K562 treated with DMSO at 1 percent for 24 hours (cell line): Measurements from ENCODE around the gene FKBP2. TPM values are rescaled to one million over a fixed set of nuclear protein-coding genes. Genes with fewer than 3 reads are reported as not detected.

Experiments
- total RNA-seq: library from RNA; unstranded; fragments of 300-600 nt; gene quantifications from 2 replicates; pipeline ENCODE4 v1.2.3, GENCODE V29; 2022; ENCODE audit warnings: low read depth; ENCODE audit not compliant: insufficient read depth

The FKBP2 gene
- 137 and 160 TPM in 2 replicates for total RNA-seq

GRCh38 chr11:64240435-64241240 lies at the start of gene FKBP2:
TSS of gene FKBP2 (plus strand) at chr11:64241095. CDS start at chr11:64242388, 1,293 bp downstream.

GRCh38 chr11:64206457-64207255 lies 34.2 kb upstream of the FKBP2 start, which contains the start of gene FERMT3:
TSS of gene FERMT3 (plus strand) at chr11:64206721. CDS start at chr11:64207365, 644 bp downstream.

GRCh38 chr11:64225608-64226506 lies 15.0 kb upstream of the FKBP2 start, which contains the start of the genes NUDT22 and TRPT1:
TSS of gene NUDT22 (plus strand) at chr11:64226274. CDS start at chr11:64226653, 379 bp downstream.
TSS of gene TRPT1 (minus strand) at chr11:64226186. CDS start at chr11:64225860, 326 bp downstream.

GRCh38 chr11:64230171-64230984 lies 10.5 kb upstream of the FKBP2 start, which contains the start of gene DNAJC4:
TSS of gene DNAJC4 (plus strand) at chr11:64230548. CDS start at chr11:64230855, 307 bp downstream.

GRCh38 chr11:64233913-64234586 lies 6.8 kb upstream of the FKBP2 start, which contains the start of gene VEGFB:
TSS of gene VEGFB (plus strand) at chr11:64234584. CDS start at chr11:64234834, 250 bp downstream.

GRCh38 chr11:64246871-64247728 lies 6.2 kb downstream of the FKBP2 start, which contains the start of gene PPP1R14B:
TSS of gene PPP1R14B (minus strand) at chr11:64246943. CDS start at chr11:64246673, 270 bp downstream.

DNA sequence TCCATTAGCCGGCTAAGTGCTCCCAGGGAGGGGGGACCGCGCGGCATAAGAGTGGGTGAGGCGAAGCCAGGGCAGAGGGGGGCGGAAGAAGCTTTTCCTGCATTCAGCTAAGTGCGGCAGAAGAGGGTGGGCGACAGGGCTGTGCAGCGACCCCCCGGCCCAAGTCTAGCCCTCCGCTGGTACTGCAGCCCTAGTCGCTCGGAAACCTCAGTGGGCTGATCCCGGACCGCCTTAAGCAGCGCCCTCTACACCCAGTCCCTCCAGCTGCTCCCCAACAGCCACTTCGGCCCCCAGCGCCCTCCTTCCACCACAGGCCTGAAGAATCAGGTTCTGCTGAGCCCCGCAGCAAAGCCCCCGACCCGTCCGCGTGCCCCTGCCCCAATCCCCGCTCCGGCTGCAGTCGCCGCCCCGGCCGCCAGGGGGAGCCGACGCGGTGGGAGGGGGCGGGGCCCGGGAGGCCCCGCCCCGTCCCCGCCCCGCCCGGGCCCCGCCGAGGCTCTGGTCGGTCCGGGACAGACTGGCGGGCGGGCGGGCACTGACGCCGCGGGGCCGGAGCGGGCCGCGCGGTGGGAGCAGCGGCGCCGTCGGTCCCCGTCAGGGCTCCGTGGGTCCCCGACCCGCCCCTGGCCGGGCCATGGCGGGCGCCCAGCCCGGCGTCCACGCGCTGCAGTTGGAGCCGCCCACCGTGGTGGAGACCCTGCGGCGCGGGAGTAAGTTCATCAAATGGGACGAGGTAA lies 10.3 kb downstream of the FKBP2 start, which contains the start of gene PLCB3:
Gene PLCB3, plus strand, starts transcription at position 515 of the 737 bp plus-strand sequence. Its CDS starts 120 bp downstream, at position 635.

DNA sequence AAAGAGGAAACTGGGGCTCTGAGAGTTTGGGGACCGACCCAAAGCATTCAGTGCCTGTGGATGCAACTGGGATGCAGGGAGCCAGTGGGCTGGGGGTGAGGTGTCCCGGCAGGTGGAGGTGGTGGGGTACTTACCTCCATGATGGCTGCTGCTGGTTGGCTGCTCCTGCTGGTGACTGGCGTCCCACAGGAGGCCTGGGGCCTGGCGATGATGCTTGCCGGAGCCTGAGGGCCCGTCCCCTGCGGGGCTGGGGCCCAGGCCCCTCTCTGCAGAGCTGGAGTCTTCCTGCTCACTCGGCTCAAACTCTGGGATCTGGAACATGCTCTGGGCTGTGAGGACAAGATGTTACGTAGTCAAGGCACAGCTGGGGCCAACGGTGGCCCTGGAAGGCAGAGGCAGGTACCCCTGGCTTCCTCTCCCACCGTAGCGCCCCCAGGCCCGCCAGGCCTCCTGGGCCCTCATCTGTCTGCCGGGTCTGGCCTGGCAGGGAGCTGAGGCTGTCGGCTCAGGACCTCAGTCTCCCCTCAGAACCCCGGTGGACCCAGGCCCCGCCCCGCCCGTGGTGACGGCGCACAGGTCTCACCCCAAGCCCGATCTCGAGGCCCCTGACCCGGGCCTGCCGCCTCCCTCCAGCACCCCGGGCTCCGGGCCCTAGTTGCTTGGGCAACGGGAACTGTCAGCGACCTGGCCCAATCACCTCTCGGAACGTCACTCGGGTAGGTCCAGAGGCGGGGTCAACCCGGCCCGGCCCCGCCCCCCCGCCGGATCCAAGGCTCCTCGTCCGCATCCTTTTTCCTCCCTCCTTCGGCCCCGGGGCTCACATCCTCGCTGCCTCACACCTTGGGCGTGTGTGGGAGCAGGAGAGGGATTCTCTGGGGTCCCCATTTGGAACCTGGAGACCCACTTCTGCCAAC lies 43.4 kb downstream of the FKBP2 start, which contains the start of gene BAD:
Gene BAD, minus strand, starts transcription at position 618 of the 914 bp plus-strand sequence. Its CDS starts 297 bp downstream, at position 321.

GRCh38 chr11:64284962-64285884 lies 44.3 kb downstream of the FKBP2 start, which contains the start of gene GPR137:
TSS of gene GPR137 (plus strand) at chr11:64285848. CDS start at chr11:64286525, 677 bp downstream.

GRCh38 chr11:64291262-64291751 lies 50.4 kb downstream of the FKBP2 start, which contains the start of gene KCNK4:
TSS of gene KCNK4 (plus strand) at chr11:64291302. CDS start at chr11:64293019, 1,717 bp downstream.

Other genes with a start within 250 kb of the FKBP2 start
- 0.39 and 0.42 TPM in 2 replicates for gene FLRT1, start 205.2 kb upstream of the FKBP2 start, total RNA-seq
- 74.0 and 92.1 TPM in 2 replicates for gene MACROD1, start 75.0 kb upstream of the FKBP2 start, total RNA-seq
- gene STIP1, start 54.9 kb upstream of the FKBP2 start, total RNA-seq, result 258 and 264 TPM in 2 replicates
- 99.5 and 134 TPM in 2 replicates for gene FERMT3, start 34.4 kb upstream of the FKBP2 start, total RNA-seq
- 72.1 and 77.0 TPM in 2 replicates for gene TRPT1, start 14.9 kb upstream of the FKBP2 start, total RNA-seq
- gene NUDT22, start 14.8 kb upstream of the FKBP2 start, total RNA-seq, result 101 and 111 TPM in 2 replicates
- gene DNAJC4, start 10.5 kb upstream of the FKBP2 start, total RNA-seq, result 89.8 and 99.8 TPM in 2 replicates
- gene VEGFB, start 6.5 kb upstream of the FKBP2 start, total RNA-seq, result 94.9 and 104 TPM in 2 replicates
- gene PPP1R14B, start 5.8 kb downstream of the FKBP2 start, total RNA-seq, result 132 and 144 TPM in 2 replicates
- 31.5 and 33.2 TPM in 2 replicates for gene PLCB3, start 10.4 kb downstream of the FKBP2 start, total RNA-seq
- gene BAD, start 43.6 kb downstream of the FKBP2 start, total RNA-seq, result 91.4 and 115 TPM in 2 replicates
- gene GPR137, start 44.8 kb downstream of the FKBP2 start, total RNA-seq, result 72.8 and 80.0 TPM in 2 replicates
- not detected in 2 replicates for gene KCNK4, start 50.2 kb downstream of the FKBP2 start, total RNA-seq
- 1.5 and 3.7 TPM in 2 replicates for gene CATSPERZ, start 59.3 kb downstream of the FKBP2 start, total RNA-seq
- gene ESRRA, start 64.4 kb downstream of the FKBP2 start, total RNA-seq, result 92.4 and 101 TPM in 2 replicates
- 362 and 373 TPM in 2 replicates for gene TRMT112, start 76.5 kb downstream of the FKBP2 start, total RNA-seq
- 542 and 543 TPM in 2 replicates for gene PRDX5, start 77.0 kb downstream of the FKBP2 start, total RNA-seq
- gene CCDC88B, start 99.1 kb downstream of the FKBP2 start, total RNA-seq, result 16.6 and 17.1 TPM in 2 replicates
- gene RPS6KA4, start 118.1 kb downstream of the FKBP2 start, total RNA-seq, result 30.9 and 35.9 TPM in 2 replicates